Fibroblast of lung (primary cell): ENCODE results near the gene PAFAH2. TPM values are rescaled to one million over a fixed set of nuclear protein-coding genes. Genes with fewer than 3 reads are reported as not detected.

Source experiments
- DNase-seq, 2 donors: peaks; one replicate each; pipeline versions ENCODE4 v3.0.0 to v3.0.0-alpha.2; 2010; ENCODE audit warnings: low read depth in 2 of 2
- H2AFZ ChIP-seq: 2 replicates; pipeline ENCODE4 v1.5.1; 2012; ENCODE audit warnings: low read length, control low read depth, inconsistent platforms
- H3K27ac ChIP-seq: 2 replicates; pipeline ENCODE4 v1.5.1; 2011; ENCODE audit warnings: low read length, control low read depth; ENCODE audit not compliant: insufficient read depth
- H3K27me3 ChIP-seq: 2 replicates; pipeline ENCODE4 v1.5.1; 2011; ENCODE audit warnings: mild to moderate bottlenecking, low read length; ENCODE audit not compliant: control insufficient read depth, insufficient read depth
- H3K36me3 ChIP-seq: 2 replicates; pipeline ENCODE4 v1.5.1; 2011; ENCODE audit warnings: low read length; ENCODE audit not compliant: control insufficient read depth, insufficient read depth
- H3K4me1 ChIP-seq: 2 replicates; pipeline ENCODE4 v1.5.1; 2011; ENCODE audit warnings: low read length; ENCODE audit not compliant: control insufficient read depth, insufficient read depth; ENCODE audit errors: extremely low read depth
- H3K4me2 ChIP-seq: 2 replicates; pipeline ENCODE4 v1.5.1; 2011; ENCODE audit warnings: low read length, control low read depth; ENCODE audit not compliant: insufficient read depth; ENCODE audit errors: extremely low read depth
- H3K4me3 ChIP-seq, 4 experiments: fragments of 200-600 bp in 1 of 4; sonication (generic) in 1 of 4; replicated peaks in 1 of 4; 2 replicates each; pipeline ENCODE4 v1.5.1; 2011 to 2016; ENCODE audit warnings: low read length in 4 of 4, low read depth in 3 of 4, mild to moderate bottlenecking in 3 of 4, control low read depth in 2 of 4, inconsistent platforms in 1 of 4, mixed read lengths in 1 of 4; ENCODE audit not compliant: insufficient read depth in 1 of 4; ENCODE audit errors: control extremely low read depth in 1 of 4
- H3K79me2 ChIP-seq: 2 replicates; pipeline ENCODE4 v1.5.1; 2012; ENCODE audit warnings: mild to moderate bottlenecking, low read length, inconsistent platforms; ENCODE audit not compliant: control insufficient read depth, insufficient read depth
- H3K9ac ChIP-seq: 2 replicates; pipeline ENCODE4 v1.5.1; 2011; ENCODE audit warnings: mild to moderate bottlenecking, low read length, control low read depth; ENCODE audit not compliant: insufficient read depth
- H3K9me3 ChIP-seq: 2 replicates; pipeline ENCODE4 v1.5.1; 2012; ENCODE audit warnings: low read depth, low read length; ENCODE audit not compliant: control insufficient read depth, insufficient read depth
- H4K20me1 ChIP-seq: 2 replicates; pipeline ENCODE4 v1.5.1; 2011; ENCODE audit warnings: low read length; ENCODE audit not compliant: control insufficient read depth, insufficient read depth; ENCODE audit errors: extremely low read depth
- EZH2 ChIP-seq: IDR thresholded peaks from 2 replicates; pipeline ENCODE4 v1.5.1; 2012; ENCODE audit warnings: low read length, control low read depth, mild to moderate bottlenecking; ENCODE audit errors: missing control alignments
- polyA plus RNA-seq, 2 donors: library from polyadenylated mRNA; depleted of rRNA in 1 of 2; stranded (reverse) in 1 of 2; unstranded in 1 of 2; fragments of >200 nt; gene quantifications; 2 replicates each; pipeline ENCODE4 v1.2.1, GENCODE V29; 2011 to 2012; ENCODE audit warnings: missing spikeins in 1 of 2
- total RNA-seq: library from RNA; depleted of rRNA; stranded (reverse); fragments of >200 nt; gene quantifications from 2 replicates; pipeline ENCODE4 v1.2.1, GENCODE V29; 2014
- TF ChIP-seq, protein P1 (sequence below), 2 donors: IDR thresholded peaks in 1 of 2; conservative IDR thresholded peaks in 1 of 2; 1 replicate in 1 of 2; 2 replicates in 1 of 2; pipeline ENCODE4 v1.5.1; 2011 to 2012; ENCODE audit warnings: low read length in 2 of 2, control low read depth in 1 of 2, inconsistent platforms in 1 of 2, low read depth in 1 of 2, mild to moderate bottlenecking in 1 of 2

PAFAH2 gene
- total and polyA plus RNA-seq, 2 donors (not counting 1 experiment from before 2014, with no cell fraction given): 8.3 to 11.7 TPM

GRCh38 chr1:26017606-26018005 is 19.7 kb upstream of the PAFAH2 start:
- H3K27me3 ChIP-seq: no peaks in the 10 kb centered on the region
- H4K20me1 ChIP-seq: no peaks in the 10 kb centered on the region
- H3K36me3 ChIP-seq: no peaks in the 10 kb centered on the region
- no peak overlapping the region for H3K9ac ChIP-seq
- no peak overlapping the region for H2AFZ ChIP-seq
- DNase-seq: peak in 1 of 2 donors; percentile 87
- no peak overlapping the region for H3K4me3 ChIP-seq
- TF ChIP-seq, protein P1, sequence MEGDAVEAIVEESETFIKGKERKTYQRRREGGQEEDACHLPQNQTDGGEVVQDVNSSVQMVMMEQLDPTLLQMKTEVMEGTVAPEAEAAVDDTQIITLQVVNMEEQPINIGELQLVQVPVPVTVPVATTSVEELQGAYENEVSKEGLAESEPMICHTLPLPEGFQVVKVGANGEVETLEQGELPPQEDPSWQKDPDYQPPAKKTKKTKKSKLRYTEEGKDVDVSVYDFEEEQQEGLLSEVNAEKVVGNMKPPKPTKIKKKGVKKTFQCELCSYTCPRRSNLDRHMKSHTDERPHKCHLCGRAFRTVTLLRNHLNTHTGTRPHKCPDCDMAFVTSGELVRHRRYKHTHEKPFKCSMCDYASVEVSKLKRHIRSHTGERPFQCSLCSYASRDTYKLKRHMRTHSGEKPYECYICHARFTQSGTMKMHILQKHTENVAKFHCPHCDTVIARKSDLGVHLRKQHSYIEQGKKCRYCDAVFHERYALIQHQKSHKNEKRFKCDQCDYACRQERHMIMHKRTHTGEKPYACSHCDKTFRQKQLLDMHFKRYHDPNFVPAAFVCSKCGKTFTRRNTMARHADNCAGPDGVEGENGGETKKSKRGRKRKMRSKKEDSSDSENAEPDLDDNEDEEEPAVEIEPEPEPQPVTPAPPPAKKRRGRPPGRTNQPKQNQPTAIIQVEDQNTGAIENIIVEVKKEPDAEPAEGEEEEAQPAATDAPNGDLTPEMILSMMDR (conservative IDR thresholded peaks at IDR 0.05 in 1 of 2, IDR thresholded peaks at IDR 0.05 in 1 of 2; ENCODE audit: low read depth in 1 of 2, low read length in 2 of 2): no peak
- no peak for TF ChIP-seq EZH2
- H3K4me1 ChIP-seq: peaks cover 12% of the 10 kb centered on the region
- no peak overlapping the region for H3K4me2 ChIP-seq
- H3K79me2 ChIP-seq: no peaks in the 10 kb centered on the region
- H3K27ac ChIP-seq: no peak overlapping the region
- H3K9me3 ChIP-seq: no peaks in the 10 kb centered on the region

GRCh38 chr1:26016953-26017545 is 19.2 kb upstream of the PAFAH2 start:
- Histone ChIP-seq H4K20me1 (no peaks in the 10 kb centered on the region), H3K9me3 (no peaks in the 10 kb centered on the region), H3K4me2 (no peak overlapping the region), H3K9ac (no peak overlapping the region), H2AFZ (no peak overlapping the region), H3K79me2 (no peaks in the 10 kb centered on the region), H3K27ac (no peak overlapping the region), H3K4me3 (no peak overlapping the region), H3K27me3 (no peaks in the 10 kb centered on the region), H3K4me1 (peaks cover 12% of the 10 kb centered on the region), H3K36me3 (no peaks in the 10 kb centered on the region)
- TF ChIP-seq, protein P1 (conservative IDR thresholded peaks at IDR 0.05 in 1 of 2, IDR thresholded peaks at IDR 0.05 in 1 of 2; ENCODE audit: low read depth in 1 of 2, low read length in 2 of 2): no peak
- TF ChIP-seq EZH2: no peak
- DNase-seq: peak in 1 of 2 donors; percentile 60

DNA sequence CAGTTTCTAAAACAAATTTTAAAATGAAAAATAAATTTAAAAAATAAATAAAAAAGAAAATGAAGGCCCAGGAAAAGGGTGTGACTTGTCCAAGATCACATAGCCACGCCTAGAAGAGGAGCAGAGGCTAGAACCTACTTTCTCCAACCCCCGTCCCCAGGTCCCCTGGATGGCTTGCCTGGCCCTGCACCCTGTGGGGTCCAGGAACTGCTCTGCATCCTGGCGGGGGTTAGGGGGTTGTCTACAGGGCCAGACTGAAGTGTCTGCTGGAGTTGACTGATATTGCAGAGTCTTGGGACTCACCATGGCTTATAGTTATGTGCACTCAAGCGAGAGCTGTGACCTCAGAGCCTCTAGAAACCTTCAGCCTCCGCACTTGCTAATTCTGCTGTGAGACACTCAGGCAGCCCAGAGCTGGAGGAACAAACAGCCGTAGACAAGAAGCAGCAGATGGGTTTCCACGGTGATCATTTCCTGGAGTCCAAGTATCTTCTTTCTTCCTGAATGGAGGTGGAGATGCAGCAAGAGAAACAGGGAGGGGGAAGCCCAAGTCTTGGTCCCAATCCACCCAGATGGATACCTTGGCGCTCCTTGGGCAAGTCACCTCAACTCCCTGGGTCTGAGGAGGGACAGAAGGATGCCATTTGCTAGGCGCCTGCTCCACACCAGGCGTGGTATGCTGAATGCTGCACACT is 18.5 kb upstream of the PAFAH2 start:
- Histone ChIP-seq H3K36me3 (no peaks in the 10 kb centered on the region), H3K4me2 (no peak overlapping the region), H3K4me3 (no peak overlapping the region), H3K9ac (no peak overlapping the region), H3K79me2 (no peaks in the 10 kb centered on the region), H3K27ac (no peak overlapping the region), H2AFZ (no peak overlapping the region), H4K20me1 (no peaks in the 10 kb centered on the region), H3K27me3 (no peaks in the 10 kb centered on the region), H3K9me3 (no peaks in the 10 kb centered on the region), H3K4me1 (peaks cover 12% of the 10 kb centered on the region)
- TF ChIP-seq, protein P1 (conservative IDR thresholded peaks at IDR 0.05 in 1 of 2, IDR thresholded peaks at IDR 0.05 in 1 of 2; ENCODE audit: low read depth in 1 of 2, low read length in 2 of 2): no peak
- TF ChIP-seq EZH2: no peak
- DNase-seq: peak in 1 of 2 donors; percentile 69
